Parathyroid adenoma (tissue), 2 donors: Measurements from ENCODE around the gene LUC7L.
"Not testable (repeated sequence)": the region's sequence is repeated elsewhere in the genome, so short reads cannot be mapped to it uniquely, and the experiment has no call there.

Experiments used
- H2AFZ ChIP-seq: fragments of 300-600 bp; sonication (generic); one replicate; pipeline ENCODE4 v1.7.0; 2017; ENCODE audit warnings: antibody characterized with exemption, mild to moderate bottlenecking
- H3K27ac ChIP-seq: fragments of 300-600 bp; sonication (generic); one replicate; pipeline ENCODE4 v1.7.0; 2017
- H3K27me3 ChIP-seq: fragments of 300-600 bp; sonication (generic); one replicate; pipeline ENCODE4 v1.7.0; 2017; ENCODE audit warnings: low read length; ENCODE audit not compliant: control insufficient read depth, insufficient read depth
- H3K36me3 ChIP-seq: fragments of 300-600 bp; sonication (generic); one replicate; pipeline ENCODE4 v1.7.0; 2017; ENCODE audit warnings: low read length; ENCODE audit not compliant: control insufficient read depth, insufficient read depth
- H3K4me1 ChIP-seq: fragments of 300-600 bp; sonication (generic); one replicate; pipeline ENCODE4 v1.7.0; 2017; ENCODE audit warnings: control low read depth
- H3K4me2 ChIP-seq: fragments of 300-600 bp; sonication (generic); one replicate; pipeline ENCODE4 v1.7.0; 2017; ENCODE audit warnings: low read length
- H3K4me3 ChIP-seq: fragments of 300-600 bp; sonication (generic); one replicate; pipeline ENCODE4 v1.7.0; 2017; ENCODE audit warnings: low read depth, low read length
- H3K79me2 ChIP-seq: fragments of 300-600 bp; sonication (generic); one replicate; pipeline ENCODE4 v1.7.0; 2017; ENCODE audit warnings: control low read depth
- H3K9ac ChIP-seq: fragments of 300-600 bp; sonication (generic); one replicate; pipeline ENCODE4 v1.7.0; 2017; ENCODE audit warnings: mild to moderate bottlenecking
- H3K9me3 ChIP-seq: fragments of 300-600 bp; sonication (generic); one replicate; pipeline ENCODE4 v1.7.0; 2017; ENCODE audit warnings: low read length; ENCODE audit not compliant: control insufficient read depth
- TF ChIP-seq, protein P1 (sequence below): fragments of 300-600 bp; sonication (generic); IDR thresholded peaks from one replicate; pipeline ENCODE4 v1.7.0; 2017; ENCODE audit warnings: antibody characterized with exemption, mild to moderate bottlenecking
- donor health status: primary hyperparathyroidism.

Gene LUC7L

GRCh38 chr16:162271-162991 lies 66.8 kb downstream of the LUC7L start:
- H3K4me3 ChIP-seq, result no peak overlapping the region
- no peaks in the 10 kb centered on the region for H3K36me3 ChIP-seq
- peaks cover 7% of the 10 kb centered on the region for H3K4me1 ChIP-seq
- peaks cover 17% of the 10 kb centered on the region for H3K27me3 ChIP-seq
- H3K4me2 ChIP-seq, result no peak overlapping the region
- H2AFZ ChIP-seq, result no peak overlapping the region
- H3K27ac ChIP-seq, result no peak overlapping the region
- H3K9me3 ChIP-seq, result no peaks in the 10 kb centered on the region
- no peak overlapping the region for H3K9ac ChIP-seq
- TF ChIP-seq, protein P1, sequence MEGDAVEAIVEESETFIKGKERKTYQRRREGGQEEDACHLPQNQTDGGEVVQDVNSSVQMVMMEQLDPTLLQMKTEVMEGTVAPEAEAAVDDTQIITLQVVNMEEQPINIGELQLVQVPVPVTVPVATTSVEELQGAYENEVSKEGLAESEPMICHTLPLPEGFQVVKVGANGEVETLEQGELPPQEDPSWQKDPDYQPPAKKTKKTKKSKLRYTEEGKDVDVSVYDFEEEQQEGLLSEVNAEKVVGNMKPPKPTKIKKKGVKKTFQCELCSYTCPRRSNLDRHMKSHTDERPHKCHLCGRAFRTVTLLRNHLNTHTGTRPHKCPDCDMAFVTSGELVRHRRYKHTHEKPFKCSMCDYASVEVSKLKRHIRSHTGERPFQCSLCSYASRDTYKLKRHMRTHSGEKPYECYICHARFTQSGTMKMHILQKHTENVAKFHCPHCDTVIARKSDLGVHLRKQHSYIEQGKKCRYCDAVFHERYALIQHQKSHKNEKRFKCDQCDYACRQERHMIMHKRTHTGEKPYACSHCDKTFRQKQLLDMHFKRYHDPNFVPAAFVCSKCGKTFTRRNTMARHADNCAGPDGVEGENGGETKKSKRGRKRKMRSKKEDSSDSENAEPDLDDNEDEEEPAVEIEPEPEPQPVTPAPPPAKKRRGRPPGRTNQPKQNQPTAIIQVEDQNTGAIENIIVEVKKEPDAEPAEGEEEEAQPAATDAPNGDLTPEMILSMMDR, result no peak
- H3K79me2 ChIP-seq, result no peaks in the 10 kb centered on the region

GRCh38 chr16:160691-161190 lies 68.5 kb downstream of the LUC7L start:
- TF ChIP-seq, protein P1, result no peak
- H3K27ac ChIP-seq, result no peak overlapping the region
- H3K4me2 ChIP-seq, result no peak overlapping the region
- no peak overlapping the region for H3K9ac ChIP-seq
- no peaks in the 10 kb centered on the region for H3K79me2 ChIP-seq
- H3K4me3 ChIP-seq, result no peak overlapping the region
- peaks cover 7% of the 10 kb centered on the region for H3K27me3 ChIP-seq
- no peak overlapping the region for H2AFZ ChIP-seq
- H3K36me3 ChIP-seq, result no peaks in the 10 kb centered on the region
- H3K4me1 ChIP-seq, result peaks cover 1% of the 10 kb centered on the region
- H3K9me3 ChIP-seq, result no peaks in the 10 kb centered on the region

GRCh38 chr16:160242-160641 lies 69.0 kb downstream of the LUC7L start:
- H3K4me3 ChIP-seq, H3K36me3 ChIP-seq, H3K4me2 ChIP-seq, H3K79me2 ChIP-seq, H3K27me3 ChIP-seq, H3K27ac ChIP-seq, H3K9ac ChIP-seq, H3K9me3 ChIP-seq, H3K4me1 ChIP-seq, H2AFZ ChIP-seq: not testable (repeated sequence)

- H3K4me3 ChIP-seq, result no peak overlapping the region
- H3K4me1 ChIP-seq, result no peaks in the 10 kb centered on the region
- H3K27ac ChIP-seq, result no peak overlapping the region
- H3K9ac ChIP-seq, result no peak overlapping the region
- H3K27me3 ChIP-seq, result no peaks in the 10 kb centered on the region
- no peaks in the 10 kb centered on the region for H3K79me2 ChIP-seq
- no peak overlapping the region for H2AFZ ChIP-seq
- no peak overlapping the region for H3K4me2 ChIP-seq
- H3K36me3 ChIP-seq, result no peaks in the 10 kb centered on the region
- TF ChIP-seq, protein P1, result no peak
- no peaks in the 10 kb centered on the region for H3K9me3 ChIP-seq
These were observed 70.0 kb downstream of the LUC7L start for GRCh38 chr16:159136-159849.

GRCh38 chr16:155031-155398 lies 74.2 kb downstream of the LUC7L start:
- Histone ChIP-seq H3K27me3 (no peaks in the 10 kb centered on the region), H3K27ac (no peak overlapping the region)

More at GRCh38 chr16:155031-155398, 74.2 kb downstream of the LUC7L start:
- Histone ChIP-seq H3K36me3 (no peaks in the 10 kb centered on the region), H3K4me1 (no peaks in the 10 kb centered on the region), H3K79me2 (no peaks in the 10 kb centered on the region), H2AFZ (no peak overlapping the region), H3K9ac (no peak overlapping the region), H3K9me3 (no peaks in the 10 kb centered on the region), H3K4me3 (no peak overlapping the region), H3K4me2 (peak overlapping the region; percentile 65)
- TF ChIP-seq, protein P1, result no peak
